ENCODE data around the gene HDDC2.
"Not testable (repeated sequence)": the region's sequence is repeated elsewhere in the genome, so short reads cannot be mapped to it uniquely, and the experiment has no call there.

The HDDC2 gene

DNA sequence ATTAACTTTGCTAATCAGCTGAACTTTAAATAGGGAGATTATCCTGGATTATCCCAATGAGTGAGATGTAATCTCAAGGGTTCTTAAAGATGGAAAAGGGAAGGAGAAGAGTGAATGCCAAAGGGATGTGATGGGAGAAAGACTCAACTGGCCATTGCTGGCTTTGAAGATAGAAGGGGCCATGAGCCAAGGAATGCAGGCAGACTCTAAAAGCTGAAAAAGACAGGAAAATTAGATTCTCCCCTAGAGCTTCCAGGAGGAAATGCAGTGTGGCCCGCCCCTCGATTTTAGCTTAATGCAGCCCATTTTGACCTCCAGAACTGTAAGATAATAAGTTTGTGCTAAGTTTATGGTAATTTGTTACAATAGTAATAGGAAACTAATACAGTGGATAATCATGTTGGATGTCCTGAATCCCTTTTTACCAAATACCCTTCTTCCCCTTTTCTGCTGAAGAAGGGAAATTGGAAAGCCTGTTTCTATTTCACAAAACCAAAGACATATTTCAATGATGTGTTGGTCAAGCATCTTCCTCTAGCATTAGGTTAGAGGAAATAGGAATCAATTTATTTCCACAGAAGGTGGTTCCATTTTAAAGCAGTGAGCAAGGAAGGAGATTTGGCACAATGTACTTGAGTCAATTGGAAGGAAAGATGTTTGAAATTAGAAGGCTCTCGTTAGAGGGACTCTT, 3.3 kb upstream of the HDDC2 start:
- DNase-seq: no peak

DNA sequence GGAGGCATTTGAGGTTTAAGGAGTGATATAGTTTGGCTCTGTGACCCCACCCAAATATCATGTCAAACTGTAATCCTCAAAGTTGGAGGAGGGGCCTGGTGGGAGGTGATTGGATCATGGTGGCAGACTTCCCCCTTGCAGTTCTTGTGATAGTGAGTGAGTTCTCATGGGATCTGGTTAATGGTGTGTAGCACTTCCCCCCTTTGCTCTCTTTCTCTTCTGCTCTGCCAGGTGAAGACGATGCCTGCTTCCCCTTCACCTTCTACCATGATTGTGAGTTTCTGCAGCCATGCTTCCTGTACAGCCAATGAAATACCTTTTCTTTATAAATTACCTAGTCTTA, 1.7 kb upstream of the HDDC2 start:
- DNase-seq: no peak

DNA sequence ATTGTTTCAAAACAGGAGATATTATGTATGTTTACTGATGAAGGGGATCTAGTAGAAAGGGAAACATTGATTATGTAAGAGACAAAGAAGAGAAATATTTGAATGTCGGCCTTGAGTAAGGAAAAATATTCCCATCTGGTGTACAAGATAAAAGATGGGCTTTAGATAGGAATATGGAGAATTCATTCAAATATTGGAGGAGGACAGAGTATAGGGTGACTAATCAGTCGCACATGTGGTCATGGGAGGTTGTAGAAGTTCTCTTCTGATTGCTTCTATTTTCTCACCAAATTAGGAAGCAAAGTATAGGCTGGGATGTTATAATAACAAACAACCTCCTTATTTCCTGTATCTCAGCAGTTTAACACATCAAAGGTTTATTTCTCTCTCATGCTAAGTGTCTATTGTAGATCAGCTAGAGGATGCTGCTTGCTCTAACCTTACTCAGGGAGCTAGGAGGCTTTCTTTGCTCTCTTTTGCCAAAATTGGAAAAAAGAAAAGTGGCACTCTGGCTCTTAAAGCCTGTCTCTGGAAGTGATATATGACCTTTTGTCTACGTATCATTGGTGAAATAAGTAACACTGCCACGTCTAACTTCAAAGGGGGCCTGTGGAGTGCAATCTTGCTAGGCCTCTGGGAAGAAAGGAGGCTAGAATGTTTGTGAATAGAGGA, 1.2 kb upstream of the HDDC2 start:
- DNase-seq: no peak

DNA sequence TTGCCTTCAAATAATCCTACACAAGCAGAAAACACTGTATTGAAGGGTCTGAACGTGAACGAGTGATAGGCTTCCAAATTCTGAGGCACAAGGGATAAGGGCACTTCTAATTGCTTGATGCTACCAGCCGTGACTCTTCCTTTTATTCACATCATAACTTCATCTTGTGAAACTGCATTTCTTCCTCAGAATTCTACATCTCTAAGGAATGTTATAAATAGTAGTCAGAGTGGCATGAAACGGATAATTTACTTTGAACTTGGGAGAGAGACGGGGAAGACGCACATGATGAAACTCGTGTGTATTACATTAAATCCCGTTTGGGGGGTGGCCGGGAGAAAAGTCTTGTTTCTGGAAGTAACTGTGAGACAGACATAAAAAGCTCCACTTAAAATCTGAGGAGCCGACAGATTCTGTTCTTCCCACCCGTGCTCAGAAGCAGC, 754 bp downstream of the HDDC2 start:
- DNase-seq: no peak

GRCh38 chr6:125299257-125299656, 2.5 kb downstream of the HDDC2 start:
- DNase-seq: no peak

DNA sequence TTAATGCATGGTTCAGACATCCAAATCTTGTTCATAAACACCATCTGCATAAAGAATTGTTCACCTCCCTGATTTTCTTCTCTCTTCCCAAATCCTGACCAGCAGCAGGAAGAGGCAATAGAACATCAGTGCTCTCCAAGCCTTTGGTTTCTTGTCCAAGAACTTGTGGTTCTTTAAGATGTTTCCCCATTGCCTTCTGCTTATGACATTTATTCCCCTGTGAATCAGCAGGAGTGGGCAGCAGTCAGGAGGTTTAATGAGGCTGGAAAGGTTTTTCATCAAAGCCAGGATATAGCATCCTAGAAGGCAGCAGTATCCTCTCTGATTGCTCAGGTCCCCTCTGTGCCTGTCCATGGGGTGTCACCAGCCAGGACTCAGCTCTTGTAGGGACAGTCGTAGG, 5.3 kb downstream of the HDDC2 start:
- DNase-seq: no peak

DNA sequence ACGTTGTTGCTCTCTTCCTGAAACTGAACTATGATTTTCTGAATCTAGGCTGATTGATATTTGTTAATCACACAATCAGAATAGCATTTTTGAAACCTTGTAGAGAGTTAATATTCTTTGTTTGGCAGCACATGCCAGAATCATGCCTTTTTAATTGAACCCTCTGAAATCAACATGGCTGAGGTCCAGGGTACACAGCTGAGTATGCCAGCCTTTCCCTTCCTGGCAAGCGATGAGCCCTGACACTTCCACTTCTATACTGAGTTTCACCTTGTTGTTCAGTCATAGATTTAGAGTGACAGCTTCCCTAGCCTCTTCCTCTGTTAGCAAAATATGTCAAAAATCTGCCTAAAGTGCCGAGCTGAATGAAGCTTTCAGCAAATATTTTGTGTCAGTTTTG, 6.8 kb downstream of the HDDC2 start:
- no peak for DNase-seq

- no peak for DNase-seq
Observed at GRCh38 chr6:125294036-125294435, 7.7 kb downstream of the HDDC2 start.

DNA sequence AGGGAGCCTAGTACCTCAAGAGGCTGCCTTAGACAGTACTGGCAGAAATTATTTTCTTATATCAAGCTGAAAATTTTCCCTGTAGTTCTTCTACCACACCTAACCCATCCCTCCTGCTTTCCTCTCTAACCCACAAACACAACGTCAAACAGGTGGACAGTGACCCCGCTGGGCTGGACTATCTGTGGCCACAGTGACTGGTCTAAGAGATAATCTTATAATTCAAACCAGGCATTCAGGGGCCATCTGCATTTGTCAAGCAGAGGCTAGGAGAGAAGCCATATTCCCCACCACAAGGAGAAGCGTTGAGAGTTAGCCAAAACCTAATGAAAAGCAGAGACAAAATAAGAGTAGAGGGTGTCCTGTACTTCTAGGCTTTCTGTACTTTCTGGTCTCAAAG, 8.2 kb downstream of the HDDC2 start:
- no peak for DNase-seq

- no peak for DNase-seq
Observed at GRCh38 chr6:125287718-125288117, 14.0 kb downstream of the HDDC2 start.

GRCh38 chr6:125285936-125286335, 15.8 kb downstream of the HDDC2 start:
- DNase-seq: no peak

- DNase-seq: no peak
Observed at GRCh38 chr6:125285353-125285752, 16.4 kb downstream of the HDDC2 start.

DNA sequence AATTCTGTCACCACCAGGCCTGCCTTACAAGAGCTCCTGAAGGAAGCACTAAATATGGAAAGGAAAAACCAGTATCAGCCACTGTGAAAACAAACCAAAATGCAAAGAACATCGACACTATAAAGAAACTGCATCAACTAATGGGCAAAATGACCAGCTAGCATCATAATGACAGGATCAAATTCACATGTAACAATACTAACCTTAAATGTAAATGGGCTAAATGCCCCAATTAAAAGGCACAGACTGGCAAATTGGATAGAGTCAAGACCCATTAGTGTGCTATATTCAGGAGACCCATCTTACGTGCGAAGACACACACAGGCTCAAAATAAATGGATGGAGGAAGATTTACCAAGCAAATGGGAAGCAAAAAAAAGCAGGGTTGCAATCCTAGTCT, 19.3 kb downstream of the HDDC2 start:
- not testable (repeated sequence) for DNase-seq

DNA sequence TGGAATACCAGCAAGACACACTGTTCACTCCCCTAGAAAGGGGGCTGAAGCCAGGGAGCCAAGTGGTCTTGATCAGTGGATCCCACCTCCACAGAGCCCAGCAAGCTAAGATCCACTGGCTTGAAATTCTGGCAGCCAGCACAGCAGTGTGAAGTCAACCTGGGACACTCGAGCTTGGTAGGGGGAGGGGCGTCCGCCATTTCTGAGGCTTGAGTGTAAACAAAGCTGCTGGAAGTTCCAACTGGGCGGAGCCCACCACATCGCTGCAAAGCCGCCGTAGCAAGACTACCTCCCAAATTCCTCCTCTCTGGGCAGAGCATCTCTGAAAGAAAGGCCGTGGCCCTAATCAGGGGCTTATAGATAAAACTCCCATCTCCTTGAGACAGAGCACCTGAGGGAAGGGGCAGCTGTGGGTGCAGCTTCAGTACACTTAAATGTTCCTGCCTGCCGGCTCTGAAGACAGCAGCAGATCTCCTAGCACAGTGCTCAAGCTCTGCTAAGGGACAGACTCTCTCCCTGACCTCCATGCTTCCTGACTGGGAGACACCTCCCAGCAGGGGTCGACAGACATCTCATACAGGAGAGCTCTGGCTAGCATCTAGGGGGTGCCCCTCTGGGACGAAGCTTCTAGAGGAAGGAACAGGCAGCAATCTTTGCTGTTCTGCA, 21.3 kb downstream of the HDDC2 start:
- not testable (repeated sequence) for DNase-seq

- no peak for DNase-seq
Observed at GRCh38 chr6:125279961-125280360, 21.8 kb downstream of the HDDC2 start.

GRCh38 chr6:125277838-125278237, 23.9 kb downstream of the HDDC2 start:
- DNase-seq: no peak

DNA sequence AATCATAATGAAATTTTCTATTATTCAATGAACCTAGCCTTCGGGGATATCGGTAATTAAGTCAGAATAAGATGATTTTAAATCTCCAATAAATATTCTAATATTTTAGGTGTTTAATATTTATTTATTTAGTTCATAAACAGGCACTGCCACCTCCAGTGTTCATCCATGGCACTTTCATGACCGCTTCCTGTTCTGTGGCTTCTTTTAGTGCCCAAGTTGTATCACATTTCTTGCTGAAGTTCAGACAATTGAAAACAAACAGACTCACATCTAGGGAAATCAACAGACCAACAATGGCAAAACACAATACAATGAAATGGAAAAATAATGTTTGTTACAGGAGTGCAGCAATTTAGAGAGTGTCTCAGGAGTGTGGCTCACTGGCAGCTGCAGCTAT, 26.0 kb downstream of the HDDC2 start:
- no peak for DNase-seq

DNA sequence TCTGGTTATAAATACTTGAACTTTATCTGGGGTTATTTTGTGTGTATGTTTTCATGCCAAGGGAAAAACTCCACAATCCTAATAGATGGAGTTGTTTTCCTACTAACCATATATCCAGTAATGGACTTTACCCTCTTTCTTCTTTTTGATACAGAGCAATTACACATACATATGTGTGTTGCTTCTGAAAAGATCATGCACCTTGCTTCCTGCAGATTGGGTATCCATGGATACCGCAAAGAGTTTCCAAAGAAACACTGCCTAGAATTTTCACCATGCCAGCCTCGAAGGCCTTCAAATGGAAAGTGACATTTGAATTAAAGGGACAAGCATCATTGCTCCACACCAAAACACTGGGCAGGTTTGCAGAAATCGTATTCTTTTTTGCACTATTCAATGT, 26.8 kb downstream of the HDDC2 start:
- no peak for DNase-seq

- no peak for DNase-seq
Observed at GRCh38 chr6:125273965-125274364, 27.8 kb downstream of the HDDC2 start.

DNA sequence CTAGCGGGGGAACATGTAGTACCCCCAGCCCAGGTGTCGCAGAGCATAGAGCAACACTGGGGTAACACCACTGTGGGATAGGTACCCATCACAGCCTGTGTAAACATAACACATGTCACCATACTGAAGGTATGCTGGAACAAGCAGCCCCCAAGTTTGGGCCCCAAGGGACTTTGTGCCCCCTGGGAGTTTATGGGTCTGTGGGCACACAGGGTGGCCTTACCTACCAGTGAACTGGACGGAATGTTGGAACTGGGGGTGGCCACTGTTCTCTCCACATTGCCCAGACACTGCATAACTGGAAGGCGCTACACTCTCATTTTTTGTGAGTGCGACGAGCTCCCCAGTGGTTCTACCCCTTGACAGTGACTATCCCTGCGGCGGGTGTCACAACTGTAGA, 28.5 kb downstream of the HDDC2 start:
- DNase-seq: no peak

- no peak for DNase-seq
Observed at GRCh38 chr6:125271486-125272159, 30.1 kb downstream of the HDDC2 start.

DNA sequence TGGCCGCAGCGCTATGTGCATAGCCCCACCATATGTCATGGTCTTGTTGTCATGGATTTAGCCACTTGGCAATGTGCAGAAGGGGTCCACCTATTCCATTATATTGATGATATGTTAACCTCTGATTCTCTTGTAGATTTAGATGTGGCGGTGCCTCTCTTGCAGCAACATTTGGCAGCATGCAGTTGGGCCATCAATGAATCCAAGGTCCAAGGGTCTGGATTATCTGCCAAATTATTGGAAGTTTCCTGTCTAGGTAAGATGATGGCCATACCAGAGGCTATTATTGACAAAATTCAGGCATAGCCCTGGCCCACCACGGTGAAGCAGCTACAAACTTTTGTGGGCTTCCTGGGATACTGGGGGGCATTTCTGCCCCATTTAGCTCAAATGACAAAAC, 31.4 kb downstream of the HDDC2 start:
- DNase-seq: no peak

GRCh38 chr6:125269328-125269985, 32.3 kb downstream of the HDDC2 start:
- DNase-seq: no peak
